HCEC 1CT (cell line): ENCODE measurements around the gene TOP3B.

Source experiments
- DNase-seq: peaks from one replicate; pipeline ENCODE4 v3.0.0-alpha.2; 2017

TOP3B gene

GRCh38 chr22:22011964-22012363, 29.4 kb upstream of the TOP3B start:
- no peak for DNase-seq

DNA sequence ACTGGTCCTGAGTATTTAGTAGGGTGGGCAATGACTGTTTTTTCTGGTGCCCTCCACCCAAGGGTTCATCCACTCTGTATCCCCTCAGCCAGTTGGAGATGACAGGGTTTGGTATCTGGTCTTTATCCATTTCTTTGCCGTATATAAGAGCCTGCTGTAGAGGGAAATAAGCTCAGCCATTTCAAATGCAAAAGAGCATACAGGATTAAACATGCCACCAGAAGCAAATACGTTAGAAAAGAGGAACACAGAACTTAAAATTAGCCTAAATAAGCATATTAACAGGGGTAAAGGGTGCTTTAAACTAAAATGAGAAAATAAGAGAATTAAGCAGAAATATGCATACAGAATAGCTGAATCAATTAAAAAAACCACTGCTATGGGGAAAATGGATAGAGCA, 27.8 kb upstream of the TOP3B start:
- DNase-seq = no peak

- DNase-seq = peak; percentile 21
Measured at GRCh38 chr22:22009661-22010060, 27.1 kb upstream of the TOP3B start.

- DNase-seq = no peak
Measured at GRCh38 chr22:22006596-22006990, 24.0 kb upstream of the TOP3B start.

- no peak for DNase-seq
Measured at GRCh38 chr22:22005945-22006595, 23.5 kb upstream of the TOP3B start.

DNA sequence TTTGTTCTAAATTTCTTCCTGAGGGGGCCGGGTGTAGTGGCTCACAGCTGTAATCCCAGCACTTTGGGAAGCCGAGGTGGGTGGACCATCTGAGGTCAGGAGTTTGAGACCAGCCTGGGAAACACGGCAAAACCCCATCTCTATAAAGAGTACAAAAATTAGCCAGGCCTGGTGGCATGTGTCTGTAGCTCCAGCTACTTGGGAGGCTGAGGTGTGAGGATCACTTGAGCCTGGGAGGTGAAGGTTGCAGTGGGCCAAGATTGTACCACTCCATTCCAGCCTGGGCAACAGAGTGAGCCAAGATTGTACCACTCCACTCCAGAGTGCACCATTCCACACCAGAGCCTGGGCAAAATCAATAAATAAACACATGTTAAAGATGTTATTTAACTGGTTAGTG, 20.6 kb upstream of the TOP3B start:
- DNase-seq = no peak

GRCh38 chr22:22002526-22003055, 20.0 kb upstream of the TOP3B start:
- DNase-seq = no peak

DNA sequence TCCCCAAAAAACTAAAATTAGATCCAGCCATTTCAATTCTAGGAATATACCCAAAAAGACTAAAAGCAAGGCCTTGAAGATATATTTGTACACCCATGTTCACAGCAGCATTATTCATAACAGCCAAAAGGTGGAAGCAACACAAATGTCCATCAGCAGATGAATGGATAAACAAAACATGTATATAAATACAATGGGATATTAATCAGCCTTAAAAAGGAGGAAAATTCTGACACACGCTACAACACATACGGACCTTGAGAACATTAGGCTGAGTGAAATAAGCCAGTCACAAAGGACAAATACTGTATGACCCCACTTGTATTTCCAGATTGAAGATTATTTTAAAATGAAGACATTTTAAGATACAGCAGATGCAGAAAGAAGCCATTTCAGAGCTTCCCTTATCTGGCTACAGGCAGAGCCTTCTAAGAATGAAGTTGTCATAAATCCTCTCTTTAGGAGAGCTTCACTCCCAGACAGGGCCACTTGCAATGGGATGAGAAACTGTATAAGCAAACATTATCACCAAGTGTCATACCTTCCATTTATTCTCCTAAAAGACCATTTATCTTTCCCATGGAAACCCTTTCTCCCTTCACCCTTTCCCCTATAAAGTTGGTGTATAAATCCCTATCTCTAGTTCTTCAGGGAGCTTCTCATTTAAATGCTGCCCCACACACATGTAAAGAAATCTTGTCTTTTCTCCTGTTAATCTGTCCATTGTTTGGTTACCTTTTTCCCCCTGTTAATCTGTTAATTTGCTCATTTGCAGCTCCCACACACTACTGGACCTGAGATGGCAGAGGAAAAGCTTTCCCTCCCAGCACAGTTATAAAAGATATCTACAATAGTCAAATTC, 19.3 kb upstream of the TOP3B start:
- DNase-seq = no peak

DNA sequence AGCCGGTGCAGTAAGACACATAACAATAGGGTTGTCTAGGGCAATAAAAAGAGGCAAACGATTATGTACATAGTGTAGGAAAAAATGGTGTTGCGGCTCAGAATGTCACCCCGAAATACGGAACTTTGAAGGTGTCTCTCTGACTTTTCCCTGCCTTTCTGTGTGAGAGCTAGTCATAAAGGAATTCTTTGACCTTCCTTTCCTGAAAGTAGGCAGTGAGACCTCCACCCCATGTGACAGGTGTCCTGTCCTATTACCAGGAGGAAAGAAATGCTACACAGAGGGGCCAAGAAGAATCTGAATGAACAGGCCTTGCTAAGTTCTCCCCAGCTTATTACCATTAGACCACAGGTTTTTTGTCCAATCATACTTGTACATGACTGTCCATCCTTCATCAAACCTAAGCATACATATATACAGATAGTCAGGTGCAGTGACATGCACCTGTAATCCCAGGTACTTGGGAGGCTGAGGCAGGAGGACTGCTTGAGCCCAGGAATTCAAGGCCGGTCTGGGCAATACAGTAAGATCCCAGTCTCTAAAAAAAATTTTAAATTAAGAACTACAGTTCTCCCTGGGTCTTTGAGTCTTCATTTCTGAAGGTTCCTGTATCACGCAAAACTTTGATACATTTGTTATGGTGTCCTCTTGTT, 16.1 kb upstream of the TOP3B start:
- DNase-seq = no peak

DNA sequence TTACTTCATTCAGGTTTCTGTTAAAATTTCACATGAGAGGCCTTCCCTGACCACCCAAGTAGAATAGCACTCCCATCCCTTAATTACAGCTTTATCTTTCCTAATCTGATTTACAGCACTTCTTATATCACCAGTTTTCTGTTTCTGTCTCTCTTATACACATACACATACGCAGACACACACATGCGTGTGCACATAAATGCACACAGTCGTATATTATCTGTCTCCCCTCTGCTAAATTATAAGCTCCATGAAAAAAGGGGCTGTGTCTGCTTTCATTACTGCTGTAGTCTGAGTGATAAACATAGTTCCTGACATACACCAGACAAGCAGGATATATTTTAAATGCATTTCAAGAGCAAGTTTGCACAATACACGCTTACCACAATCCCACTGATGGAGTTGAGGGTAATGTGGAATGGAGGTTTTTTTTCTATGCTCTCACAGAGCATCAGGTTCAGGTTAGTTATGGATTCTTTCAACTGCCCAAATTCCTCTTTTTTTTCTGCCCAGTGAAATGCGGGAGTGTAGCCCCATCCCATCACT, 13.7 kb upstream of the TOP3B start:
- no peak for DNase-seq

DNA sequence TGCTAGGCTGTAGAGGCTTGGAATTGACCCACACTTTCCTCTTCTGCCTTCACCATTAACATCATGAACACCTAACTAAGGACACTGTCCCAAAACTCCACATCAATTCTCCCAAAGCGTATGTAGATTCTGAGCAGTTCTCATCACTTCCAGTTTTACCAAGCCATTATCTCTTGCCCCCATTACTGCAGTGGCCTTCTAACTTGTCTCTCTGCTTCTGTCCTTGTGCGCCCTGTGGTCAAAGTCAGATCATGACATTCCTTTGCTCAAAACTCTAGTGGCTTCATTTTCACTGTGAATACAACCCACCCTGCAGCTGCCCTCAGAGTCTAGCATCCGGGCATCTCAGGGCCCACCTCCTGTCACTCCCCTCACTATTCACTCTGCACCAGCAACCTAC, 13.1 kb upstream of the TOP3B start:
- DNase-seq = no peak

GRCh38 chr22:21994881-21995444, 12.4 kb upstream of the TOP3B start:
- no peak for DNase-seq

GRCh38 chr22:21992593-21993237, 10.1 kb upstream of the TOP3B start:
- DNase-seq = no peak

DNA sequence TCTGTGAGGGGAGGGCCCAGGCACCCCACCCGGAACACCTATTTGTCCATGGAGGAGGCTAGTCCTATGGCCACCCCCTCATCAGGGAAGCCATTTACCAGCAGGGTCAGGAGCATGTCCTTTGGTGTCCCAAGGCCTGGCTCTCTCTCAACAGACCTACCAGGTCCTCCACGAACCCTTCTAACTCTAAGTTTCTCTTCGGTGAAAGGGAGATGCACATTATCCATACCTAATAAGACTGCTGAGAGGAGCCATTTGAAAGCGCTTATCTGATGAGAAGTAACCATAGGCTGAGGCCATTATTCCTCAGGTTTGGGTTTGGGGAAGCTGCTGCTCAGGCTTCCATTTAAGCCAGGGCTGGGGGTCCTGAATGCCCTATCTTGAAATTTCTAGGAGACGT, 9.2 kb upstream of the TOP3B start:
- no peak for DNase-seq

DNA sequence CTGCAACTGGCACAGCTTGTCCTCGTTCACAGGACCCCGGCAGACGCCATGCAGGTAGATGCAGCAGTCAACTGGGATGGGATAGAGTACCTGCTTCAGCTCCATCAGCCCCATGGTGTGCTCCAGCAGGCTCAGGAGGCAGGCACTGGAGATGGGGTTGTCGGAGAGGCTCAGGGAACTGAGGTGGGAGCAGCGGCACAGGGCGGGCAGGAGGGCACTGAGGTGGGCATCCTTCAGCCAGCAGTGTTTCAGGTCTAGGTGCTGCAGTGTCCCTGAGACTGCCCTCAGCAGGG, 8.7 kb upstream of the TOP3B start:
- no peak for DNase-seq

GRCh38 chr22:21990445-21991303, 8.1 kb upstream of the TOP3B start:
- no peak for DNase-seq

DNA sequence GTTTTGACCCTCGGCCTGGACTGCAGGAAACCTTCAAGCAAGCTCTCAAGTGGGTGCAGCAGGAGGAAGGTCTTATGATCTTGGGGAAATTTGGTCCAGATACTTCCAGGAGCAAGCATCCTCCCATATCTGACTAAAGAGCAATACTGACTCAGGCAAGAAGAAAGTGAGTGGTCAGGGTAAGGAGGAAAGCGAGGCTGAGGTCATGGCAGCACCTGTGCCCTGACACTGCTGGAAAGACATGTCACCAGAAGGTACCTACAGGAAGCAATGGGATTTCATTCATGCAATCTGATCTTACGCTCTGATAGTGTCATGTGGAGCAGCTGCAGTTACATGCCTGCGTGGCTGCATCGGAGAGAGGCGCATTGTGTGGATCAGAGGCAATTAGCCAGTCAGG, 6.5 kb upstream of the TOP3B start:
- no peak for DNase-seq

GRCh38 chr22:21985214-21985613, 2.6 kb upstream of the TOP3B start:
- no peak for DNase-seq

DNA sequence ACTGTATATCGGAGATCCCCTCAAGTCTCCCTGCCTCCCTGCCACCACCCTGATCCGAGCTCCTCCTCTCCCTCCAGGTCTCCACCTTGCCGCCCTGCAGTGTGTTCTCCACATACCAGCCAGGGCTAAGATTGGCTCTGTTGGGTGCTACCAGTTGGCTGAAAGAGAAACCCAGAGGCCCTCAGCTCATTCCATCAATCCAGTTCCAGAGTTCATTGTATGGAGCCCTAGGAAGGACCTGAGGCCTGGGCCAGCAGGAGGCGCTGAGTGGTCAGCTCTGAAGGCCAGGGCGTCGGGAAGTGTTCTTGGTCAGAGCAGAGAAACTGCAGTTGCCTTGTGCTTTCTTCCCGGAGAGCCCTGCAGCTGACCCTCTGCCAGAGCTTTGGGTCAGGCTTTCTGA, 2.2 kb upstream of the TOP3B start:
- DNase-seq = peak; percentile 19

- DNase-seq = no peak
Measured at GRCh38 chr22:21981874-21982273, 713 bp downstream of the TOP3B start.

DNA sequence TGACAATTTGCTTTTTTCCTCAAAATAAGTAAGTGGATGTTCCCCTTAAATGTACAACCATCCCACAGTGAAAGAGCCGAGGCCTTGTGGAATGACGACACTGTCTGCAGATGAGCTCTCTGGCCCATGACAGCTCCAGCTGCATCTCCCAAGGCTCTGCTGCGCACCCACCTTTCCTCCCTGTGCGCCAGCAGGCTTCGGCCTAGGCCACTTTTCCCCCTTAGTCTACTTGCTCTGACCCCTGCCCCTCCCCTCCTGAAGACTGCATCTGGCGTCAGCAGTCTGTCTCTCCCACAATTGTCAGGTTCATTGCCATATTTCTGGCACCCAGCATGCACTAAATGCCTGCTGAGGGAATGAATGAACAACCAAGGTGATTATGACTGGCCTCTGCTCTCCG, 2.0 kb downstream of the TOP3B start:
- DNase-seq = no peak
